Body of pancreas (tissue), 4 donors: ENCODE data around the gene CTSG.

Source experiments
- POLR2A ChIP-seq, 3 donors: fragments of 450-650 bp; IDR thresholded peaks; one replicate each; pipeline ENCODE4 v1.6.1; 2016; ENCODE audit warnings: antibody characterized with exemption in 3 of 3, mild to moderate bottlenecking in 2 of 3
- TF ChIP-seq, protein P1 (sequence below), 7 experiments: fragments of 450-650 bp in 4 of 7; fragments of 200-600 bp in 3 of 7; sonication (generic) in 3 of 7; IDR thresholded peaks; one replicate each; pipeline ENCODE4 v1.5.1; 2016 to 2019; ENCODE audit warnings: antibody characterized with exemption in 7 of 7

DNA sequence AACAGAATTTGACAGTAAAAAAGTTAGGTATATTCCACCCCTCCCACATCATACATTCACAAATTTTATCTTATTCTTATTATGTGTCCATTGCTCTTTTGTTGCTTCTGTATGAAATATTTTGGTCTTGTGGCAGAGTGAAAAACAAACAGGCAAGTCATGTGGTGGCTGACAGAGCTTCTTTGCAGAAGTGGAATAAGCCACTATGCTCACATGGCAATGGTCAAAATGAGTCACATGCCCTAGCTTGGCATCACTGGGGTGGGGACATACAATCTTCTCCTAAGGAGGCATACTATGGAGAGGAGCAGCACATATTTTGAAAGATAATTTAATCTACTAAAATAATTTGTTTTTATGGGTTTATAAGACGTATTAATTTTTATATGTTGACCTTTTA is 40.3 kb downstream of the CTSG start:
- TF ChIP-seq, protein P1, sequence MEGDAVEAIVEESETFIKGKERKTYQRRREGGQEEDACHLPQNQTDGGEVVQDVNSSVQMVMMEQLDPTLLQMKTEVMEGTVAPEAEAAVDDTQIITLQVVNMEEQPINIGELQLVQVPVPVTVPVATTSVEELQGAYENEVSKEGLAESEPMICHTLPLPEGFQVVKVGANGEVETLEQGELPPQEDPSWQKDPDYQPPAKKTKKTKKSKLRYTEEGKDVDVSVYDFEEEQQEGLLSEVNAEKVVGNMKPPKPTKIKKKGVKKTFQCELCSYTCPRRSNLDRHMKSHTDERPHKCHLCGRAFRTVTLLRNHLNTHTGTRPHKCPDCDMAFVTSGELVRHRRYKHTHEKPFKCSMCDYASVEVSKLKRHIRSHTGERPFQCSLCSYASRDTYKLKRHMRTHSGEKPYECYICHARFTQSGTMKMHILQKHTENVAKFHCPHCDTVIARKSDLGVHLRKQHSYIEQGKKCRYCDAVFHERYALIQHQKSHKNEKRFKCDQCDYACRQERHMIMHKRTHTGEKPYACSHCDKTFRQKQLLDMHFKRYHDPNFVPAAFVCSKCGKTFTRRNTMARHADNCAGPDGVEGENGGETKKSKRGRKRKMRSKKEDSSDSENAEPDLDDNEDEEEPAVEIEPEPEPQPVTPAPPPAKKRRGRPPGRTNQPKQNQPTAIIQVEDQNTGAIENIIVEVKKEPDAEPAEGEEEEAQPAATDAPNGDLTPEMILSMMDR (IDR thresholded peaks at IDR 0.05), result no peak
- TF ChIP-seq POLR2A (IDR thresholded peaks at IDR 0.05), result no peak
